Measurements from ENCODE around the gene FANCM. TPM values are rescaled to one million over a fixed set of nuclear protein-coding genes. Genes with fewer than 3 reads are reported as not detected.

FANCM gene
- total RNA-seq, 1 donor from 2014 or later: 2.9 TPM

DNA sequence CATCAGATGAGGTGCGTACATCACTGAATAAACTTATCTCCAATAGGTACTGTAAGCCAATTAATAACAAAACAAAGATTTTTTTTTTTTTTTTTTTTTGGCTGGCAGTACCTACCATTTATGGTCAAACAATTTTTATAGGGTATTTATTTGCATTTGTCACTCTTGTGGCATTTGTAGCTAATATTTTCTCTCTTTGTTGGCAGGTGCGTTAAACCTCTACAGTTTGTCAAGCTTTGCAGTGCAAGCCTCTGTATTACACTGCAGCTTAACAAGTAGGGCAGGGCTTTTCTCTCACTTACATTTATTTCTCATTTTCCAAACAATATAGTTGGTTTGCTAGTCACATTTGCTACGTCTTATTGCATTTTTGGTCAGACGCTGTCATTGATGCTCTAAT is 39.5 kb upstream of the FANCM start:
- H3K9me3 ChIP-seq: no peaks in the 10 kb centered on the region
- no peak overlapping the region for H3K27ac ChIP-seq
- DNase-seq (ENCODE audit: extremely low spot score in 2 of 2): no peak
- peaks cover 0 to 41% of the 10 kb centered on the region in 2 donors for H3K36me3 ChIP-seq
- no peak overlapping the region for H3K4me3 ChIP-seq
- no peaks in the 10 kb centered on the region for H3K27me3 ChIP-seq
- intact Hi-C loops (cut with DNase I): no loop called here
- H3K4me1 ChIP-seq: no peaks in the 10 kb centered on the region
- TF ChIP-seq POLR2AphosphoS5 (IDR thresholded peaks at IDR 0.05; ENCODE audit: insufficient read depth in 1 of 2, low read depth in 1 of 2) (no peak), POLR2A (IDR thresholded peaks at IDR 0.05) (no peak)
- TF ChIP-seq, protein P1, sequence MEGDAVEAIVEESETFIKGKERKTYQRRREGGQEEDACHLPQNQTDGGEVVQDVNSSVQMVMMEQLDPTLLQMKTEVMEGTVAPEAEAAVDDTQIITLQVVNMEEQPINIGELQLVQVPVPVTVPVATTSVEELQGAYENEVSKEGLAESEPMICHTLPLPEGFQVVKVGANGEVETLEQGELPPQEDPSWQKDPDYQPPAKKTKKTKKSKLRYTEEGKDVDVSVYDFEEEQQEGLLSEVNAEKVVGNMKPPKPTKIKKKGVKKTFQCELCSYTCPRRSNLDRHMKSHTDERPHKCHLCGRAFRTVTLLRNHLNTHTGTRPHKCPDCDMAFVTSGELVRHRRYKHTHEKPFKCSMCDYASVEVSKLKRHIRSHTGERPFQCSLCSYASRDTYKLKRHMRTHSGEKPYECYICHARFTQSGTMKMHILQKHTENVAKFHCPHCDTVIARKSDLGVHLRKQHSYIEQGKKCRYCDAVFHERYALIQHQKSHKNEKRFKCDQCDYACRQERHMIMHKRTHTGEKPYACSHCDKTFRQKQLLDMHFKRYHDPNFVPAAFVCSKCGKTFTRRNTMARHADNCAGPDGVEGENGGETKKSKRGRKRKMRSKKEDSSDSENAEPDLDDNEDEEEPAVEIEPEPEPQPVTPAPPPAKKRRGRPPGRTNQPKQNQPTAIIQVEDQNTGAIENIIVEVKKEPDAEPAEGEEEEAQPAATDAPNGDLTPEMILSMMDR (IDR thresholded peaks at IDR 0.05): no peak

DNA sequence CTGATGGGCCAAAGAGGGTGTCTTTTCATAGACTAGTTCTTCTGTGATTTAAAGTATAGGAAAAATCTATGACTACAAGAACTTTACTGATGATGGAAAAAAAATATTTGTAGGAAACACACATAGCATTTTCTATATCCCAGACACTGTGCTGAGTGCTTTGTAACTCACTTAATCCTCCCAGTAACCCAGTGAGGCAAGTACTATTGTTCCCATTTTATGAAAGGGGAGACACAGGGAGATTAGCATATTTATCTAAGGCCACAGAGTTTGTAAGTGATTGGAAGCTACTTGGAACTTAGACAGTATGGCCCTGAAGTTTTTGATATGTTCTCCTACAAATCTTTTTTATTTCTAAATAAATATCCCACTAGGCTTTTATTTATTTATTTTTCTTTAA is 31.9 kb upstream of the FANCM start:
- Histone ChIP-seq H3K27ac (no peak overlapping the region), H3K36me3 (peaks cover 0 to 57% of the 10 kb centered on the region in 2 donors), H3K27me3 (no peaks in the 10 kb centered on the region), H3K4me1 (no peaks in the 10 kb centered on the region), H3K9me3 (no peaks in the 10 kb centered on the region), H3K4me3 (no peak overlapping the region)
- TF ChIP-seq POLR2AphosphoS5 (IDR thresholded peaks at IDR 0.05; ENCODE audit: insufficient read depth in 1 of 2, low read depth in 1 of 2) (no peak), POLR2A (IDR thresholded peaks at IDR 0.05) (no peak)
- TF ChIP-seq, protein P1 (IDR thresholded peaks at IDR 0.05): no peak
- intact Hi-C loops (cut with DNase I): no loop called here
- DNase-seq (ENCODE audit: extremely low spot score in 2 of 2): no peak

DNA sequence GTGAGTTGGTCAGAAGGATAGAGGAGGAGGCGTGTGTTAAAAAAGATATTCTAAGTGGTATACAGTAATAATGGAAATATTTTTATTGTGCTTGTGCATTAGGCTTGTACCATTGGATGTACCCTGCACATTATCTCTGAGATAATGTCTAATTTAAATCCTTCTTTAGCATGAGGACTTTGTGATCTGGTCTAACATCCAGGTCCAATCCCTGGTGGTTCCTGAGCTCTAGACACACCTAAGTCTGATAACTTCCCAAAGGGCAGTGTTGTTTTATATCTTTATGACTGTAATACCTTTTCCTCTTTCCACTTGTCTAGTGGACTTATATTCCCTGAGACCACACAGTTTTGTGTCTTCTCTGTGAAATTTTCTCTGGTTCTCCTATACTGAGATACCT is 31.2 kb upstream of the FANCM start:
- no peak for TF ChIP-seq POLR2AphosphoS5 (IDR thresholded peaks at IDR 0.05; ENCODE audit: insufficient read depth in 1 of 2, low read depth in 1 of 2)
- TF ChIP-seq POLR2A (IDR thresholded peaks at IDR 0.05): no peak
- TF ChIP-seq, protein P1 (IDR thresholded peaks at IDR 0.05): no peak
- H3K36me3 ChIP-seq: peaks cover 0 to 58% of the 10 kb centered on the region in 2 donors

GRCh38 chr14:45112896-45113781 is 22.6 kb upstream of the FANCM start:
- Histone ChIP-seq H3K9me3 (no peaks in the 10 kb centered on the region), H3K4me1 (no peaks in the 10 kb centered on the region), H3K36me3 (peaks cover 0 to 75% of the 10 kb centered on the region in 2 donors), H3K27me3 (no peaks in the 10 kb centered on the region), H3K4me3 (no peak overlapping the region), H3K27ac (no peak overlapping the region)
- TF ChIP-seq POLR2A (IDR thresholded peaks at IDR 0.05) (no peak), POLR2AphosphoS5 (IDR thresholded peaks at IDR 0.05; ENCODE audit: insufficient read depth in 1 of 2, low read depth in 1 of 2) (no peak)
- TF ChIP-seq, protein P1 (IDR thresholded peaks at IDR 0.05): no peak
- intact Hi-C loops (cut with DNase I): no loop called here
- no peak for DNase-seq (ENCODE audit: extremely low spot score in 2 of 2)

More for the DNA sequence above, 31.2 kb upstream of the FANCM start:
- H3K4me1 ChIP-seq: no peaks in the 10 kb centered on the region
- DNase-seq (ENCODE audit: extremely low spot score in 2 of 2): no peak
- no peak overlapping the region for H3K27ac ChIP-seq
- H3K27me3 ChIP-seq: no peaks in the 10 kb centered on the region
- H3K4me3 ChIP-seq: no peak overlapping the region
- intact Hi-C loops (cut with DNase I): no loop called here
- no peaks in the 10 kb centered on the region for H3K9me3 ChIP-seq

GRCh38 chr14:45114327-45114726 is 21.4 kb upstream of the FANCM start:
- TF ChIP-seq POLR2A (IDR thresholded peaks at IDR 0.05): no peak
- TF ChIP-seq, protein P1 (IDR thresholded peaks at IDR 0.05): no peak
- no peak for TF ChIP-seq POLR2AphosphoS5 (IDR thresholded peaks at IDR 0.05; ENCODE audit: insufficient read depth in 1 of 2, low read depth in 1 of 2)
- Histone ChIP-seq H3K27me3 (no peaks in the 10 kb centered on the region), H3K4me1 (no peaks in the 10 kb centered on the region), H3K4me3 (no peak overlapping the region), H3K27ac (no peak overlapping the region), H3K9me3 (no peaks in the 10 kb centered on the region), H3K36me3 (peaks cover 0 to 76% of the 10 kb centered on the region in 2 donors)
- DNase-seq (ENCODE audit: extremely low spot score in 2 of 2): no peak
- intact Hi-C loops (cut with DNase I): no loop called here

Measured in vagina (tissue), 2 donors.